Erythroblast (primary cell): ENCODE data around the gene MMRN2.

Source experiments
- GATA1 ChIP-seq: IDR thresholded peaks from 2 replicates; pipeline ENCODE4 v1.6.1; 2011; ENCODE audit warnings: low read depth, mild to moderate bottlenecking, control low read depth, low read length, moderate library complexity
- POLR2A ChIP-seq: IDR thresholded peaks from 2 replicates; pipeline ENCODE4 v1.6.1; 2011; ENCODE audit warnings: mild to moderate bottlenecking, low read length

DNA sequence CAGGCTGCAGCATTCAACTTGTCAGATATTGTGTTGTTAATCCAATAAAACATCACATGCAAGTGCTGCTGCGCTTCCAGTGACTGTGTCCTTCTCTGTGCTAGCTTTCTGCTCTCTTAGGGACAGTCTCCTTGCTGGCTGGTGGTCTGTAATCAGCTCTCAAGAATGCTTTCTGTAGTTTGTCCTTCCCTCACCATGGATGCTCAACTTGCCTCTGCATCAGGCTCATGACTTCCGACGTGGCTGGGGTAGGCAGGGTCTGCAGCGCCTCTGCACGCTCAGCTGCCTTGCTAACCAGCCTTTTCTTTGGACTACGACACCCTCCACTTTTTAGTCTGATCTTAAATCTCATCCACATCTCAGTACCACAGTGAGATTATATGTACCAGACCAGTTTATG, 58.3 kb downstream of the MMRN2 start:
- TF ChIP-seq GATA1 (no peak), POLR2A (no peak)
